Upper lobe of left lung (tissue), 6 donors: Measurements from ENCODE around the gene RGMB. TPM values are rescaled to one million over a fixed set of nuclear protein-coding genes. Genes with fewer than 3 reads are reported as not detected.
A peak's percentile ranks its signal among the peaks of the same experiment; 100 is the strongest.

Experiments
- ATAC-seq, 2 donors: fragments of 200-7000 bp; cut with Tn5 transposase; one replicate each; pipeline ENCODE4 v1.9.1; 2022; ENCODE audit warnings: mild to moderate bottlenecking in 2 of 2, moderate library complexity in 2 of 2; ENCODE audit not compliant: low FRiP score in 2 of 2
- DNase-seq, 2 donors: peaks; one replicate each; pipeline ENCODE4 v3.0.0-alpha.2; 2019 to 2020
- H3K27ac ChIP-seq, 4 donors: fragments of 200-600 bp; sonication (generic); one replicate each; pipeline ENCODE4 v1.5.1; 2016 to 2019
- H3K27me3 ChIP-seq, 4 donors: fragments of 200-600 bp; sonication (generic); one replicate each; pipeline ENCODE4 v1.5.1; 2017 to 2019
- H3K36me3 ChIP-seq, 4 donors: fragments of 200-600 bp; sonication (generic); one replicate each; pipeline ENCODE4 v1.5.1; 2016 to 2019
- H3K4me1 ChIP-seq, 4 donors: fragments of 200-600 bp; sonication (generic); one replicate each; pipeline ENCODE4 v1.5.1; 2018 to 2019
- H3K4me3 ChIP-seq, 4 donors: fragments of 200-600 bp; sonication (generic); one replicate each; pipeline ENCODE4 v1.5.1; 2017 to 2019; ENCODE audit warnings: mild to moderate bottlenecking in 2 of 4, moderate library complexity in 1 of 4
- H3K9me3 ChIP-seq, 4 donors: fragments of 200-600 bp; sonication (generic); one replicate each; pipeline ENCODE4 v1.5.1; 2018 to 2019
- CTCF ChIP-seq, 6 experiments: fragments of 450-650 bp in 4 of 6; fragments of 200-600 bp in 2 of 6; sonication (generic) in 2 of 6; IDR thresholded peaks; one replicate each; pipeline ENCODE4 v1.5.1; 2016 to 2019; ENCODE audit warnings: antibody characterized with exemption in 6 of 6
- EP300 ChIP-seq, 4 donors: sonication (generic); formaldehyde crosslinking; IDR thresholded peaks; one replicate each; pipeline ENCODE4 v1.5.1; 2017; ENCODE audit warnings: antibody characterized with exemption in 4 of 4, control low read depth in 2 of 4
- POLR2A ChIP-seq, 4 donors: fragments of 450-650 bp; IDR thresholded peaks; one replicate each; pipeline ENCODE4 v1.5.1; 2016 to 2017; ENCODE audit warnings: antibody characterized with exemption in 4 of 4, mild to moderate bottlenecking in 2 of 4
- POLR2AphosphoS5 ChIP-seq, 2 donors: sonication (generic); formaldehyde crosslinking; IDR thresholded peaks; one replicate each; pipeline ENCODE4 v1.5.1; 2017; ENCODE audit warnings: antibody characterized with exemption in 2 of 2
- WGBS, 2 donors: methylation state at CpG; one replicate each; pipeline ENCODE4 v1.1.5; 2017 to 2018; 5-methylcytosine and 5-hydroxymethylcytosine counted together
- total RNA-seq, 6 donors: library from RNA; depleted of rRNA in 4 of 6; stranded (reverse); fragments of >200 nt in 4 of 6; gene quantifications; one replicate each; pipeline versions ENCODE4 v1.1.0 to v1.2.1, GENCODE V29; 2016 to 2021
- donor health status: DM: no; HTN: no; CAD: no; lungs with moderate emphysema.
- donor health status: DM: no; HTN: yes; CAD: no; lungs with severe emphysema.

Gene RGMB
- total RNA-seq, result 10 to 100 TPM; 19.0 to 52.2 (median 33.1) TPM

GRCh38 chr5:98773464-98774191 is at the start of gene RGMB:
TSS of gene RGMB (plus strand) at chr5:98773663. CDS start at chr5:98774071, 408 bp downstream.
- DNase-seq (peak; percentile 97), ATAC-seq (peak; percentile 95 to 97)
- Histone ChIP-seq H3K4me1 (peaks cover 30 to 67% (median 31%) of the 10 kb centered on the region in 4 donors), H3K4me3 (peak within 1 kb of the TSS; percentile 76 to 86 (median 80)), H3K36me3 (no peaks in the 10 kb centered on the region), H3K27me3 (peaks cover 0 to 7% (median 3%) of the 10 kb centered on the region in 4 donors), H3K27ac (peak within 1 kb of the TSS; percentile 87 to 95 (median 92)), H3K9me3 (no peaks in the 10 kb centered on the region)
- WGBS, 2 donors, result 2 to 3% methylated on average over 7 to 15 of the region's 84 CpGs
- peak in 1 of 6 experiments; percentile 13 for TF ChIP-seq CTCF (IDR thresholded peaks at IDR 0.05)
- peak in 3 of 4 donors; percentile 71 to 94 (median 91) for TF ChIP-seq POLR2A (IDR thresholded peaks at IDR 0.05)
- peak; percentile 37 to 87 for TF ChIP-seq POLR2AphosphoS5 (IDR thresholded peaks at IDR 0.05)
- no peak for TF ChIP-seq EP300 (IDR thresholded peaks at IDR 0.05)

GRCh38 chr5:98726258-98726657 is 47.2 kb upstream of the RGMB start:
- Histone ChIP-seq H3K27me3 (no peaks in the 10 kb centered on the region), H3K4me3 (no peak overlapping the region), H3K9me3 (no peaks in the 10 kb centered on the region), H3K27ac (no peak overlapping the region), H3K4me1 (no peaks in the 10 kb centered on the region), H3K36me3 (no peaks in the 10 kb centered on the region)
- TF ChIP-seq EP300 (IDR thresholded peaks at IDR 0.05), result no peak
- no peak for TF ChIP-seq POLR2AphosphoS5 (IDR thresholded peaks at IDR 0.05)
- TF ChIP-seq POLR2A (IDR thresholded peaks at IDR 0.05), result no peak
- no peak for TF ChIP-seq CTCF (IDR thresholded peaks at IDR 0.05)
- ATAC-seq (no peak), DNase-seq (no peak)
- WGBS, 2 donors, result 64 to 67% methylated on average over 2 of the region's 2 CpGs

- TF ChIP-seq POLR2AphosphoS5 (IDR thresholded peaks at IDR 0.05), result no peak
- no peak for TF ChIP-seq CTCF (IDR thresholded peaks at IDR 0.05)
- TF ChIP-seq EP300 (IDR thresholded peaks at IDR 0.05), result no peak
- TF ChIP-seq POLR2A (IDR thresholded peaks at IDR 0.05), result no peak
- DNase-seq (no peak), ATAC-seq (no peak)
- Histone ChIP-seq H3K4me1 (no peaks in the 10 kb centered on the region), H3K4me3 (no peak overlapping the region), H3K27me3 (no peaks in the 10 kb centered on the region), H3K36me3 (no peaks in the 10 kb centered on the region), H3K27ac (no peak overlapping the region), H3K9me3 (no peaks in the 10 kb centered on the region)
- WGBS, 2 donors, result 84 to 93% methylated on average over 5 of the region's 5 CpGs
Observed at GRCh38 chr5:98727686-98728085, 45.8 kb upstream of the RGMB start.

- Histone ChIP-seq H3K9me3 (peaks cover 0 to 3% (median 0%) of the 10 kb centered on the region in 4 donors), H3K4me1 (no peaks in the 10 kb centered on the region), H3K27ac (no peak overlapping the region), H3K4me3 (no peak overlapping the region), H3K36me3 (no peaks in the 10 kb centered on the region), H3K27me3 (no peaks in the 10 kb centered on the region)
- DNase-seq, result no peak
- ATAC-seq, result no peak
- TF ChIP-seq CTCF (IDR thresholded peaks at IDR 0.05) (no peak), POLR2A (IDR thresholded peaks at IDR 0.05) (no peak)
Observed at GRCh38 chr5:98734646-98735045, 38.8 kb upstream of the RGMB start.
